ENCODE data around the gene CDC34.

Gene CDC34

DNA sequence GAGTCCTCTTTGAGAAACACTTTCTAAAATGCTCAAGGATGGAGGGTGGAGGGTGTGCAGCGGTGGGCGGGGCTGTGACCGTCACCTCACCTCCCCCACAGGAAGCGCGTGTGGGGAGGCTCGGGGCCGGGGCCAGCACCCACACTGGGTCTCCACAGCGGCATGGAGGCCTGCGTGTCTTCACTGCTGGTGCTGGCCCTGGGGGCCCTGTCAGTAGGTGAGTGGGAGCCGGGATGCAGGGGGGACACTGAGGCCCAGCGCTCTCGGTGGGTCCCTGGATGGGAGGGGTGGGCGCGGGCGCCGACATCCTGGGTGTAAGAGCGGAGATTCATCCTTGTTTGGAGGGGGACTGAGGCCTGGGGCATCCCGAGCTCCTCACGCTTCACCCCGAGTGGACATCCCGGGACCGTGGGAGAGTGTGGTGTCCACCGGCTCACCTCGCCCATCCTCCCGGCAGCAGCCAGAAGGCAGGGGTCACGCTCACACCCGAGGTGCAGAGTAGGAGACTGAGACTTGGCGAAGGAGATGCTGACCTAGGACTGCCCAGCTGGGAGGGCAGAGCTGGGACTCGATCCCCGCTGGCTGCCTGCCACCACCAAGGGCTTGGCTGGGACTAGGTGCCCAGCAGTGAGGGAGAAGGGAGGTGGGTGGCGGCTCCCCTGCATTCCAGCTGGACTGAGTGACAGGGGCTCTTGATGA is 12.5 kb downstream of the CDC34 start, which contains the start of gene GZMM:
GZMM (plus strand) TSS at position 144 of the 699 bp plus-strand sequence; CDS start at position 163, 19 bp downstream.
- no peak for DNase-seq

DNA sequence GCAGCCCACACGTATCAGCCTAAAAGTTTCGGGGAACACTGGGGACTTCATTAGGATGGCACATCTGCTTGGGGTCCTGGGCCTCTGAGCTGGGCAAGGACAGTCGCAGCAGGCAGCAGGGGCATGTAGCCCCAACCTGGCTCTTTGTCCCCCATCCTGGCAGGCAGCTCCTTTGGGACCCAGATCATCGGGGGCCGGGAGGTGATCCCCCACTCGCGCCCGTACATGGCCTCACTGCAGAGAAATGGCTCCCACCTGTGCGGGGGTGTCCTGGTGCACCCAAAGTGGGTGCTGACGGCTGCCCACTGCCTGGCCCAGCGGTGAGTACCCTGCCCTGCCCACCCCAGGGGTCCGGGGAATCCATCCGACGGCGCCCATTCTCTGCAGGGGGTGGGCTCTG is 15.6 kb downstream of the CDC34 start:
- DNase-seq, result no peak

DNA sequence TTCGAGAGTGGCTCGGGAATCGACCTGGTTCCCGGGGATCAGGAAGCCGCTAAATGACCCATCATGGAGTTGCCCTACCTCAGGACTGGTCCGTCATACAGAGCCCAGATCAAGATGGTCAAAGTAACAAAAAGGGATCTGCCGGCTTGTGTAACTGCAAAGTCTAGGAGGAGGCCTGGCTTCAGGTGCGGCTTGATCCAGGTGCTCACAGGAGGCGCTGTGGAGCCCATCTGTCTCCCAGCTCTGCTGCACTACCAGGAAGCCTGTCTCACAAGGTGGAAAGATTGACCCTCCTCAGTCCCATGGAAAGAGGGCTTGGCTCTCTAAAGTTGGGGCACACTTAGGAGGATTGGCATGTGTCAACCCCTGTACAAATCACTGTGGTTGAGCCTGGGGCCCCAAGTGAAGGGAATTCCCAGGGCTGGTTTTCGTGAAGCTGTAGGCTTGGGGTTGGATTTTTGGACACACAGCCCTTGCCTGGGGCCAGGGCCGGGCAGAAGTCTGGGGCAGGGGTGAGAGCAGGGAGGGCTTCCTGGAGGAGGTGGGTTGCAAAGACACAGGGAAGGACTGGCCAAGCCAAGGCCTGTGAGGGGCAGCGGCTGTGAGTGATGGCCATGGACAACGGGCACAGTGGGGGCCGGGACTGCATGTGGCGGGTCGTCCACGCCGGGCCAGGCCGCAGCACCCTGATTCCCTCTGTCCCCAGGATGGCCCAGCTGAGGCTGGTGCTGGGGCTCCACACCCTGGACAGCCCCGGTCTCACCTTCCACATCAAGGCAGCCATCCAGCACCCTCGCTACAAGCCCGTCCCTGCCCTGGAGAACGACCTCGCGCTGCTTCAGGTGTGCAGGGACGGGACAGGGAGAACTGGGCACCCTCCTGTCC is 16.5 kb downstream of the CDC34 start:
- DNase-seq, result no peak

DNA sequence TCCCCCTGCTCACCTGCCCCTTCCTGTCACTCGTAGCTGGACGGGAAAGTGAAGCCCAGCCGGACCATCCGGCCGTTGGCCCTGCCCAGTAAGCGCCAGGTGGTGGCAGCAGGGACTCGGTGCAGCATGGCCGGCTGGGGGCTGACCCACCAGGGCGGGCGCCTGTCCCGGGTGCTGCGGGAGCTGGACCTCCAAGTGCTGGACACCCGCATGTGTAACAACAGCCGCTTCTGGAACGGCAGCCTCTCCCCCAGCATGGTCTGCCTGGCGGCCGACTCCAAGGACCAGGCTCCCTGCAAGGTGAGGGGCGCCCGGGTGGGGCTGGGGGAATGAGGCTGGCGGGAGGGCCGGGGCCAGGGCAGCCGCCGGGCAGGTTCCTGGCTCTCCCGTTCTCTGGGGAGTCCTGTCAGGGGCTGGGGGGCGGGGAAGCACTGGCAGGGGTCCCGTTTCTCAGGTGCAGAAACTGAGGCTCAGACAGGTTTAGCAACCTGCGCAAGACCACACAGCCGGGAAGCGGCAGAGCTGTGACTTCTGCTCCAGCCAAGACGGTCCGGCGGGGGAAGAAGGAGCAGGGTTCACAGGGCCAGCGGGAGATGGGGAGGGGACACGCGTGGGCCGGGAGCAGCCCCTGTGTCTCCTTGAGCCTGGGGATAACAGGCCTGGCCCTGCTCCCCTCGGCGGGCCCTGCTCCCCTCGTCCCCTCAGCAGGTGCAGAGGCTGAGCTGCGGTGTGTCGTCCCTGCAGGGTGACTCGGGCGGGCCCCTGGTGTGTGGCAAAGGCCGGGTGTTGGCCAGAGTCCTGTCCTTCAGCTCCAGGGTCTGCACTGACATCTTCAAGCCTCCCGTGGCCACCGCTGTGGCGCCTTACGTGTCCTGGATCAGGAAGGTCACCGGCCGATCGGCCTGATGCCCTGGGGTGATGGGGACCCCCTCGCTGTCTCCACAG is 17.6 kb downstream of the CDC34 start:
- DNase-seq, result no peak

DNA sequence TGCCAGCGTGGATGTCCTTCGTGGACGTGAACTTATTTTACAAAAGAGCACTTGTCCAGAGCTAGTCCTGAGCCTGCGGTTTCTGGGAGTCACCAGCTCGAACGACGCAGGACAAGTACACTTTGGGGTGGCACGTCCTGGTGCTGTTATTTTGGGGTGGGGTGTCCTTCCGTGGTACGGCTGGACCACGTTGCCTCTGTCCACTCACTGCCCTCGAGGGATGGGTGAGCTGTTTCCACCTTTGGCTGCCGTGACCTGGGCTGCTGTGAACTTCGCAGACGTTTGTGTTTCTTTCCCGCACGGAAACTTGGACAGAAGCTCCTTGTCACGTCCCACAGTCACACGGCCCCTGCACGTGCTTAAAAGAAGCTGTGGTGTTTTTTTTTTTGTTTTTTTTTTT is 23.3 kb downstream of the CDC34 start:
- DNase-seq, result no peak

DNA sequence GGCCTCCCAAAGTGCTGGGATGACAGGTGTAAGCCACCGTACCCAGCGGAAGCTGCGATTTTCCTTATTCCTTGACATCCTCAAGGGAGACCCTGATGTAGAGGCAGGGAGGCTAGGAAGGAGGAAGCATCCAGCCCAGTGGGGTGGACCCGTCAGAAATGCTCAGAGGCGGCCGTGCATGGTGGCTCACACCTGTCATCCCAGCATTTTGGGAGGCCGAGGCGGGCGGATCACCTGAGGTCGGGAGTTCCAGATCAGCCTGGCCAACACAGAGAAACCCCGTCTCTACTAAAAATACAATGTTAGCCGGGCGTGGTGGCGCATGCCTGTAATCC is 23.9 kb downstream of the CDC34 start:
- no peak for DNase-seq

DNA sequence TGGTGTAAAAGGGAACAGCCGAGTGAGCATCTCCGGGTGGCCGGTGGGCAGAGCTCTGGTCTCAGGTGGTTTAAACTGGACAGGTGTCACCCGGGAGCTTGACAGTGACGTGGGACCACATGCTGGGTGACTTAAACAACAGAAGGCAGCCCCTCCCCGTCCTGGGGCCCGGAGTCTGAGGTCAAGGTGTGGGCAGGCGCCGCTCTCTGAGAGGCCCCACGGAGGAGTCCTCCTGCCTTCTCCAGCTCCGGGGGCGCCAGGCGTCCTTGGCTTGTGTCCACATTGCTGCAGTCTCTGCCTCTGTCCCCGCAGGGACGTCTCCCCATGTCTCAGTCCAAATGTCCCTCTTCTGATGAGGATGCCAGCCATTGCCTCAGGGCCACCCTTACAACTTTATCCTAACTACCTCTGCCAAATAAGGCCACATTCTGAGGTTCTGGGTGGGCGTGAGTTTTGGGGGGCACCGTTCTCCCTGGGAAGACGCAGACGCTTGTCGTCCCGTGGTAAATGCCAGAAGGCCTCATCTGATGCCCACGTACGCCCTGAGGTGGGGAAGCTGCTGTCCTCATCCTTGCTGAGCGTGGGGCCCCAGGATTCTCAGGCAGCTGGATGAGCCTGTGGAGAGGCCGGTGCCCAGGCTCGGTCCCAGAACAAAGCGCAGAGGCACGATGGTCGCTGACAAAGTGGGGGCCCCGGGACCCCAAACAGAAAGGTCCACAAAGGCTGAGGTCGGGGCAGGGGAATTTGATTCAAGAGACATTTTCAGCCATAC is 25.2 kb downstream of the CDC34 start:
- no peak for DNase-seq

DNA sequence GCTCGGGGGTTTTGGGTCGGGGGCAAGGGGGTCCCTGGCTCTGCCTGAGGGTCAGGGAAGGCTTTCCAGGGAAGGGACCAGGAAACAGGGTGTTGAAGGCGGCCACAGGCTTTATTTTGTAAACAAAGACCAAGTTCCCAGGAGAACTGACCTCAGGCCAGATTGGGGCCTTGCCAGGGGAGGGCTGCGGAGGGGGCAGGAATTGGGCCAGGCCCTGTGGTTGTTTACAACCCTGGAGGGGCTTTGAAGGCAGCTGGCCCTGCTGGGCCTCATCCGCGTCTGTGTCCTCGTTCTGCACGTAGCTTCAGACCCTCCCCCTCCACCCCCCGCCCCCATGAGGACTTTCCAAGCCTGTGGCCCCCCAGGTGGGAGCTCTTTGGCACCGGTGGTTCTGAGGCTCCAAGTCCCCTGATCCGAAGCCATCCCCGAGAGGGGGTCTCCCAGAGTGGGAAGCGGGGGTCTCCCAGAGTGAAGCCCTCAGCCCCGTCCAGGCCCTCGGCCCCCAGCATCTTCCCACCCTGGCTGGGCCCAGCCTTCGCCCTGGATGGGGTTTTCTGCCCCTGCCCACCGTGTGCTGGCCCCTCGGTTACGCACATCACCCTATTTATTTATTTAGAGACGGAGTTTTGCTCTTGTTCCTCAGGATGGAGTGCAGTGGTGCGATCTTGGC is 27.3 kb downstream of the CDC34 start:
- no peak for DNase-seq

DNA sequence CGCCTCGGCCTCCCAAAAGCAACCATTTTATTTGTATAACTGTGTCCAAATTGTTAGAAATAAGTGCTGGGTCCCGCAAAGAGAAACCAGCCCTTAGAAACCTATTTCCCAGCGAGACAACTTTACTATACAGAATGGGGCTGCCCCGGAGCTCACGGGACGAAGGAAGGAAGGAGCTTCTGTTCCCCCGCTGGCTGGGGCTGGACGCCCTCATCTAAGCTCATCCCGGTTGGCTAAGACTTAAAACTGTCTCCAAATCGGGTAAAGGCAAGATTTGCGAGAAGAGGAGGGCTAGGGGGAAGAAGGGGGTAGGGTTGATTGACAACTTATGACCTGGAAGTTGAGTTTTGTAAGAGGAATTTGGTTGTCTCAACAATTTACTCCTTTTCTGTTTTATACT is 28.6 kb downstream of the CDC34 start:
- DNase-seq, result no peak

DNA sequence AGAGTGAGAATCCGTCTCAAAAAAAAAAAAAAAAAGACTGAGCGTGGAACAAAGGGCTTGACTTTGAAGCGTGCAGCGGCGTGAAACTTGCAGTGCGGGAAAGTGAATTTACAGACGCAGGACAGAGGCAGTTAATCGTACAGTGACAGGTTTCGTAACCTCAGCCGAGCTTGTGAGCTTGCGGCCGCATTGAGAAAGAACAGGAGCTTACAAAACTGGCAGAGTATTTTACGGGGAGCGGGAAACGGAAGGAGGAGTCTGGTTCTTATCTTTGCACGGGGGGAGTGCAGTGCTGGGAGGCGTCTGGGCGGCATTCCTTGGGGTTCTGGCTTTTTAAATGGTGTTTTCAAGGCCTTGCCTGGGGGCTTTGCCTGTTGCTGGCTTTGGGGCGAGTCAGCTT is 34.8 kb downstream of the CDC34 start:
- DNase-seq, result no peak

DNA sequence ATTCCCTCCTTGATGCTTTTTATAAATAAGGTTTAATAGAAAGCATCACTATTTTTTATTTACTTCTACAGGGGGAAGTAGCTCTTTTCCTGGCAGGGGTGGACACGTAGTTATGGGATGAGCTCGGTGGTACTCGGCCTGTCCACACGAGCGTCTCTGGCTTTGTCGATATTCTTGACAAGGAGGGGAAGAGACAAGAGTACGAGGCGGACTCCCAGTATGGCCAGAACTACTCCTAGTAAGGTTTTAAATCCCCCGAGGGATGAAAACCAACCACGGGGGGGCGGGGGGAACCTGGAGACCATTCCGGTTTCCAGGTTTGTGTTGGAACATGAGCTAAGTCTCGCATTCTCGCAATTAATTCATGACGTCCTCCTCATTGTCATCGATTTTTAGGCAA is 35.3 kb downstream of the CDC34 start:
- no peak for DNase-seq

DNA sequence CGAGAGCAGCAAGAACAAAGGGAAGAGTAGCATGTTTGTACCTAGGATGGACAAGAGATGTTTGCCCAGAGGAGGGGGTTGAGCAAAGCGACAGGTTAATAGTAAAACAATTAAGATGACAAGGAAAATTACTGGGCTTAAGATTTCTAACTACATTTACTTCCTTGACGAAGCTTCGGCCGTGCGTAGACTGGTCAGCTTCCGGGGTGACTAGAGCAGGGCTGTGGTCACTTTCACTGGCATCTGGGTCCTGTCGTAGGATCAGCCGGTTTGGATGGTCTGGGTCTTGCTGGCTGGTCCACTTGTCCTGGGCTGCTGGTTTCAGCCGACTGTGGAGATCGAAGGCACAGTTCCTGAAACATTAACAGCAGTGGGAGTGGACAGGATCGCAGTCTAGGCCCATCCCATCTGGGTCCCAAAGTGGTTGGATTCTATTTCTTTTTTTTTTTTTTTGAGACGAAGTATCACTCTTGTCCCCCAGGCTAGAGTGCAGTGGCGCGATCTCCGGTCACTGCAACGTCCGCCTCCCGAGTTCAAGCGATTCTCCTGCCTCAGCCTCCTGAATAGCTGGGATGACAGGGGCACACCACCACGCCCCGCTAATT is 35.8 kb downstream of the CDC34 start:
- no peak for DNase-seq

DNA sequence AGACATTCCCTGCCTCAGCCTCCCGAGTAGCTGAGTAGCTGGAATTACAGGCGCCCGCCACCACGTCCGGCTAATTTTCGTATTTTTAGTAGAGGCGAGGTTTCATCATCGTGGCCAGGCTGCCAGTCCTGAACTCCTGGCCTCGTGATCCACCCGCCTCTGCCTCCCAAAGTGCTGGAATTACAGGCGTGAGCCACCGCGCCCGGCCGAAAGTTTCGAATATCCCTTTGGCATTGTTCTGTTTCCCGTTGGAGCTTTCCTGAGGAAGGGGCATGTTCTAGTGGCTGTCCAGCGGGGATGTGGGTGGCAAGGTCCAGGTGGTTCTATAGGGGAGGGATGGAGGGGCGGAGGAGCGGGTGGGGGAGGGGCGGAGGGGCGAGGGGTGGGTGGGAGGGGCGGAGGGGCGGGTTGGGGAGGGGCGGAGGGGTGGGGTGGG is 38.7 kb downstream of the CDC34 start:
- no peak for DNase-seq

DNA sequence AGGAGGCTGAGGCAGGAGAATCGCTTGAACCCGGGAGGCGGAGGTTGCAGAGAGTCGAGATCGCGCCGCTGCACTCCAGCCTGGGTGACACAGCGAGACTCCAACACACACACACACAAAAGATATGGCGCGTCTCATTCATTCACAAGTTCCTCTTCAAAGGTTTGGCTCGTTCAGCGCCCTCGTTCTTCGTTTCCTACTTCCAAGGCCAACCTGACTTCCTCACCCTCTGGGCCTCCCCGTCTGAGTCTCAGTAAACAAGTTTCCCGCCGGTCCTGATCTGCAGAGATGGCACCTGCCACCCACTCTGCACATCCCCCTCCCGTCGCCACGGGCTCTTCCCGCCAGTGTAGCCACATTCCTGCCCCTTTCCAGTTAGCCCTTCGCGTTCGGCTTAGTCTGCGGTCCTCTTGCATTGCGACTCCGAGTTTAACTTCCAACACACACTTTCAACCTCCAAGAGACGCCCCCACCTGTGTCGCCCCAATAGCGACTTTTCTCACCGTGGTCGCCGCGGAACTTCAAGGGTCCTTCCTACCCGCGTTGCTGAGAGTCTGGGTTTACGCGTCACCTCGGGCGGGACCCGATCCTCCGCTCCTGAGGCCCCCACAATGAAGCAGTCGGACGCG is 39.5 kb downstream of the CDC34 start:
- DNase-seq, result peak; percentile 57

DNA sequence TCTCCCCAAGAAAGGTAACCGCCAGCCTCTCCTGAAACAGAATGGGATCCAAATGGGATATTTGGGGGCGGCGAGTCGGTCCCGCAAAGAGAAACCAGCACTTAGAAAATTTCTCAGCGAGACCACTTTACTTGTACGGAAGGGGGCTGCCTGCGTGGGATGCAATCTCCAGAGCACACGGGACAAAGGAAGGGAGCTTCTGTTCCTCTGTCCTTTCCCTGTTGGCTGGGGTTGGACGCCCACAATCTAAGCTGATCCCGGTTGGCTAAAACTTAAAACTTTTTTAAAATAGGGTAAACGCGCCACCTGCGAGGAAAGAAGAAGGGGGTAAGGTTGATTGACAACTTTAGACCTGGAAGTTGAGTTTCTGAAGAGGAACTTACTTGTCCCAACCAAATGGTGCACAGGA is 40.0 kb downstream of the CDC34 start:
- DNase-seq, result no peak

DNA sequence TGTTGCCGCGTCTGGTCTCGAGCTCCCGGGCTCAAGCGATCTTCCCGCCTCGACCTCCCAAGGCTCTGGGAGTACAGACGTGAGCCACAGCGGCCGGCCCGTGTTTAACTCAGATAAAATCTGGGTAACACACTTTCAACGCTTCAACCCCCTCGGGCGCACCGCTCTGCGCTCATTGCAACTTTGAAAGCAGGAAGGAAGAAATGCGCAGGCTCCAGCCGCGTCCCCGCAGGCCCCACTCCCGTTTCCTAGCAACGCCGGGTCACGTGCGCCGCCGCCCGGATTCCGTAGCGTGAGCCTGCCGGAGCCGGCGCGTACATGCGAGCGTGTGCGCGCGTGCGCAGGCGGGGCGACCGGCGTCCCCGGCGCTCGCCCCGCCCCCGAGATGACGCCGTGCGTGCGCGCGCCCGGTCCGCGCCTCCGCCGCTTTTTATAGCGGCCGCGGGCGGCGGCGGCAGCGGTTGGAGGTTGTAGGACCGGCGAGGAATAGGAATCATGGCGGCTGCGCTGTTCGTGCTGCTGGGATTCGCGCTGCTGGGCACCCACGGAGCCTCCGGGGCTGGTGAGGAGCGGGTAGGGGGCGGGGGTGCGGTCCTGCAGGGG is 40.7 kb downstream of the CDC34 start, which contains the start of gene BSG:
BSG (plus strand) TSS at position 457 of the 603 bp plus-strand sequence; CDS start at position 496, 39 bp downstream.
- DNase-seq, result peak; percentile 89

DNA sequence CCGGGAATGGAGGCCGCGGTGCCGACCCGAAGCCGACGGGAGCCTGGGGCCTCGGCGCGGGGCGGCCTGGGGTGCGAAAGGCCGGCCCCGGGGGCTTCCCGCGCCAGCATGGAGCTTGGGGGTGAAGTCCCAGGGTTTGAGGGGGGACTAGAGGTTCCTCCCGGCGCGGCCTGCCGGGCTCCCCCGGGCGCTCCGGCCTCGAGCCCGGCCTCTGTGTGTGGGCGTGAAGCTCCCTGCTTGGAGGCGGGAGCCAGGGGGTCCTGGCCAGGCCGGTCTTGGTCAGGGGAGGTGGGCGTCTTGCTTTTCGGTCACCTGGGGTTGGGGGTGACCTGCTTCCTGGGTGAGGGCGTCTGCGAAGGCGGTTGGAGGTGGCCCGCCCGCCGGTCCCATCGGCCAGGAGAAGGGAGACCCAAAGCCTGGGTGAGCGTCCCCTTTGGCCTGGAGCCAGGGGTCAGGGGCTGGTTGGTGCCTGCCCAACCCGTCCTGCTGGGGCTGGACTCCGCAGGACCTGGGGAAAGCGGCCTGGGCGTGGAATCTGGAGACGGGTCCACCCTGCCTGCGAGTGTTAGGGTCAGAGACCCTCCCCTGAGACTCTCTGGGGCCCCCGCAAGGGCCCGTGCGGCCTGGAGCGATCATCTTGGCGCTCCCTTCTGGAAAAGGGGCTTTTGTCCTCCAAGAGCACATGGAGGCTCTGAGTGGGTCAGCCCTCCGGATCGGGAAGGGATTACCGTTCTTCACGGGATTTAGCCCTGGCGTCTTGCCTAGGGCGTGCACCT is 41.4 kb downstream of the CDC34 start:
- no peak for DNase-seq

DNA sequence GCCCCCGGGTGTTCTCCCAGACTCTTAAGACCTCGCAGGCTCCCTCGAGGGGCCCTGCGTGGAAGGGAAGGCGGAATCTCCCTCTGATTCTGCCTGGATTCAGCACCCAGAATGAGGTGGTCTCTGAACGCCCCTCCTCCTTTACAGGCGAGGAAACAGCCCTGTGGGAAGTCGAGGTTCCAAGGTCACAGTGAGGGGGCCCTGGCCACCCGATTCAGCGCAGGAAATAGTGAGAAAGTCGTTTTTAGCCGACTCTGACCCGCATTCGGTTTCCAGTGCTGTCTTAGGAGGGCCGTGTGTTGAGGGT is 41.9 kb downstream of the CDC34 start:
- DNase-seq, result no peak

DNA sequence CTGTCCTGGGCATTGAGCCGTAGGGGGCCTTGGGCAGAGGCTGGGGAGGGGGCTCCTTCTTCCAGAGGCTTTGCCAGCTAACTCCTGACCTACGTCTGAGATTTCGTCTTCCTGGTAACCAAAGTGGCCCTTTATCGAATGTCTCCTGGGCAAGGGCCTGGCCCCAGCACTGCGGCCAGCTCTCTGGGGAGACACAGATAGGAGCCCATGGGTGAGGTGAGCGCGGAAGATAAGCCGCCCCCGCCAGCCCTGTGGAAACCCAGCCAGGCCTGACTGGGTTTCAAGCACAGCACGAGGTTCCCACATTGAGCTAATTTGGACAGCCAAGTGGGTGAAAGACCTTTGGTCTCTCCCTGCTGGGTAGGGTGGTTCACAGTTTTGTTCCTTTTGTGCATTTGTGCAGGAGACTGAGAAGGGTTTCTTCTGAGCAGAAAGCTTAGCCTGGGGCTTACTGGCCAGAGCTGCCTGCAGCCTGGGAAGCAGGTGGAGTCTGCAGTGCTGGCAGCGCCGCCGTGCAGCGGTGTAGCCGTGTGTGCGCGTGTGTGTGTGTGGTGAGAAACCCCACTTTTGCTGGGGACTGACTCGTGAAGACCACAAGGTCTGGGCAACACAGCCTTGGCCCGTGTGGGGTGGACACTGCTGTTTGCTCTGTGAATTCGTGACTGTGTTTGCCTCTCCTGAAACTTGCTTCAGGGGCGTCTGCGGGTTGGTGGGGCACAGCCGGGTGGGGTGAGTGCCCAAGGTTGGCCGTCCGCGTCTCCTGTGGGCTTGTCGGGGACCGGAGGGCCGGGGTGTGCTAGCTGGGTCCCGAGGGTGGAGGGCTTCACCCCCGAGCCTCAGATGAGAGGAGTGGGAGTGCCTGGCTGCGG is 43.3 kb downstream of the CDC34 start:
- no peak for DNase-seq
